GM20431 (cell line): Measurements from ENCODE around the gene C11orf58.

Experiments used
- in situ Hi-C: fragments of 300-500 bp; cut with MseI, MboI; formaldehyde crosslinking; loops from one replicate; pipeline ENCODE4 v1.15.0; 2020; ENCODE audit warnings: low sequenced_read_pairs; ENCODE audit not compliant: unreplicated experiment

Gene C11orf58

DNA sequence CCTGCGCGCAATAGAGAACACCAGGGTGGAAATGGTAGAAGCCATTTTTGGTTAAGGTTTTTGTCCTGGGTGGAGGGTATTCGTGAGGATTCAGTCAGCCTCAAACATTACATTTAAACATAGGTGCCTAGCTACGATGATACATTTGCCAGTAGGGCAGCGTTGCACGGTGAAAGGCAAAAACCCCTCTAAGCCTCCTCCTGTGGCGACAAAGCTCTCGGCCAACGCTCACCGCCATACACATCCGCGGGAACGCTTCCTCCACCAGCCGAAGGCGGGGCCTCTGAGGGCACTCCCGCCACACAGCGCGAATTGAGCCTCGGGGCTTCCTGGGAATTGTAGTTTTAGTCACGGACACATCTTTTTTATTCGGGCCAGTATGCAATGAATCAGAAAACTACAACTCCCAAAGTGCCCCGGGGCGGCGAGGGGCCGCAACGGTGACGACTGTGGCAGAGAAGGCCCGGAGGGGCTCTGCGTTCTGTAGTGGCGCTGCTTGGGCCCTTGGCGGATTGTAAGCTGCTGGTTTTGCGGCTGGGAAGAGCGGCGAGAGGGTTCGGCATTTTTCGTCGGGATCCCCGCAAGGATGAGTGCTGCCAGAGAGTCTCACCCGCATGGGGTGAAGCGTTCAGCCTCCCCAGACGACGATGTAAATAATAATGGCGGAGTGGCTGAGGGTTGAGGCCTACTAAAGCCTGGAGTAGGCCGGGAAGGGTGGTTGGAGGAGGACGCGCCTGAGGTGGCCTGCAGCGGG is at the start of gene C11orf58:
Gene C11orf58 (plus strand): TSS at position 455 of the 754 bp plus-strand sequence. CDS start 132 bp downstream, at position 587.
- in situ Hi-C loops = no loop called here

DNA sequence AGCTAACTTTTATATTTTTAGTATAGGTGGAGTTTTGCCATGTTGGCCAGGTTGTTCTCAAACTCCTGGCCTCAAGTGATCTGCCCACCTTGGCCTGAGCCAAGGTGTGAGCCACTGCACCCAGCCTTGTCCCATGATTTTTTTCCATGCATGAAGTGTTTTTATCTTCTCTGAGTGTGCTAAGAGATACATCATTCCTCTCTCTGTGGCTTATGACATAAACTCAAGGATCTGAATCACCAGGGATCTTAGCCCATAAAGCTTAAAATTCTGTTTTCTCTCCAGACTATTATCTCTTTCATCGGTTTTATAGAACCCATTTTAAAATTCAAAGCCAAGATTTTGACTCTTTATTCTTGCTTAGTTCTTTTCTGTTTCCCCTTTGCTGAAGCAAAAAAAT is 48.4 kb upstream of the C11orf58 start:
- in situ Hi-C loops = no loop called here

DNA sequence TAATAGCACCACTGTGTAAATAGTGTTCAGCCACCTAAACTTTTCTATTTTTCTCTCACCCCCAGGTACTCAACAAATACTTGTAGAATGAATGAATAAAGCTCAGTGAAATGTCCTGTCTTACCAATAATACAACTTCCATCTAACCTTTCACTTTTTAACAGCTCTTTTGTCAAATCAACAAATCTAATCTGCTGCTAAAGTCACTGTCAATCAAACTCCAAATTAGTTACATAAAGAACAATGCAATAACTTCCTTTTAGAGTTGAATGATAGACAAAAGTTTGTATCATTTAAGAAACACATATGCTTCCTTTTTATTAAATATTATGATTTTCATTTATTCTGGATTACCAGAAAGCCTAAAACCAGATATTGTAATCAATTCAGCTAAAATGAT is 34.7 kb upstream of the C11orf58 start:
- in situ Hi-C loops = no loop called here

DNA sequence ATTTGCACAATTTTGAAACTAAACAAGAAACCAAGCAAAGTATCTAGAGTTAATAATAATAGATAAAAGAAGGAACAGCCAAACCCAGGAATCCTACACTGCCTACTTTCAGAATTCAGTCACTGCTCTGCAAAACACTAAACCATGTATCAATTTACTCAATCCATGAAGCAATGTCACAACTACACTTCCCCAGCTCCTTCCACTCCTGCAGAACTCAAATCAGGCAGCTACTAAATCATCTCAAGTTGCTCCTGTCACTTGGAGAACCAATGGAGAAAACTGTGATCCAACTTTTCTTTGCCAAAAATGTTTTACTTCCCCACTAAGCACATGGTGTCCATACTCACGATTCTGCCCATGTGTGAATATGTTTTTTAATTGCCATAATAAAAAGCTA is 24.9 kb upstream of the C11orf58 start:
- in situ Hi-C loops = no loop called here

DNA sequence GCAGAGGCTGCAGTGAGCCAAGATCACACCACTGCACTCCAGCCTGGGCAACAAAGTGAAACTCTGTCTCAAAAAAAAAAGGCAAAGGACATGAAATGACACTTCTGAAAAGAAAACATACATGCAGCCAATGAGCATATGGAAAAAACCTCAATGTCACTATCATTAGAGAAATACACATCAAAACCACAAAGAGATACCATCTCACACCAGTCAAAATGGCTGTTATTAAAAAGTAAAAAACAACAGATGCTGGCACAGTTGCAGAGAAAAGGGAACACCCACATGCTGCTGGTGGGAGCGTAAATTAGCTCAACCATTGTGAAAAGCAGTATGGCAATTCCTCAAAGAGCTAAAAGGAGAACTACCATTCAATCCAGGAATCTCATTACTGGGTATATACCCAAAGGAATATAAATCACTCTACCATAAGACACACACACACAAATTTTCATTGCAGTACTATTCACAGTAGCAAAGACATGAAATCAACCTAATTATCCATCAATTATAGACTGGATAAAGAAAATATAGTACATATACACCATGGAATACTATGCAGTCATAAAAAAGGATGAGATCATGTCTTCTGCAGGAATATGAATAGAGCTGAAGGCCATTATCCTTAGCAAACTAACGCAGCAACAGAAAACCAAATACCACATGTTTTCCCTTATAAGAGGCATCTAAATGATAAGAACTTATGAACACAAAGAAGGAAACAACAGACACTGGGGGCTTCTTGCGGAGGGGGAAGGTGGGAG is 15.7 kb upstream of the C11orf58 start:
- in situ Hi-C loops = no loop called here

DNA sequence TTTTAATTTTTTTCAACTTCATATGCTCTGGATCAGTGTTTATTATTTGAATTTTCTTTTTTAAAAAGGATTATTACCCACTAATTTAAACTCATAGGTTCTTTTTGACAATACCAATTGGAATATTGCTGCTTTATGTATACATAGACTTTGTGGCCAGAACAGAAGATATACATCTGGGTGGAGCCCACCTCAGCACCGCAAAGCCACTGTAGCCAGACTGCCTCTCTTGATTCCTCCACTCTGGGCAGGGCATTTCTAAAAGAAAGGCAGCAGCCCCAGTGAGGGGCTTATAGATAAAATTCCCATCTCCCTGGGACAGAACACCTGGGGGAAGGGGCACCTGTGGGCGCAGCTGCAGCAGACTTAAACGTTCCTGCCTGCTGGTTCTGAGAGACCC is 10.6 kb upstream of the C11orf58 start:
- in situ Hi-C loops = no loop called here

DNA sequence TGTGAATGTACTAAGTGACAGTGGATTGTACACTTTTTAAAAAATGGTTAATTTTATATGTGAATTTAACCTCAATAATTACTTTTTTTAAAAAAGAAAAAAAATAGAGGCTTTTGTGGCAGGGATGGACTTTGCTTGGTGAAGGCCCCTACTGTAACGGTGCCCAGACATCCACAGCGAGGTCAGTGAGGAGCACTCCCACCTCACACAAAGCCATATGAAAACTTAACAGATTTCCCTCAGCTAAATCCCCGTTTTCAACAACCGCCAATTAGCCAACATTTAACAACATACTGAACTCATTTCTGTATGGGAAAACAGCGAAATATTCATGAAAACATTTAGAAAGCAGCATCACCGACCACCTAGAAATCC is 642 bp upstream of the C11orf58 start:
- in situ Hi-C loops = no loop called here

DNA sequence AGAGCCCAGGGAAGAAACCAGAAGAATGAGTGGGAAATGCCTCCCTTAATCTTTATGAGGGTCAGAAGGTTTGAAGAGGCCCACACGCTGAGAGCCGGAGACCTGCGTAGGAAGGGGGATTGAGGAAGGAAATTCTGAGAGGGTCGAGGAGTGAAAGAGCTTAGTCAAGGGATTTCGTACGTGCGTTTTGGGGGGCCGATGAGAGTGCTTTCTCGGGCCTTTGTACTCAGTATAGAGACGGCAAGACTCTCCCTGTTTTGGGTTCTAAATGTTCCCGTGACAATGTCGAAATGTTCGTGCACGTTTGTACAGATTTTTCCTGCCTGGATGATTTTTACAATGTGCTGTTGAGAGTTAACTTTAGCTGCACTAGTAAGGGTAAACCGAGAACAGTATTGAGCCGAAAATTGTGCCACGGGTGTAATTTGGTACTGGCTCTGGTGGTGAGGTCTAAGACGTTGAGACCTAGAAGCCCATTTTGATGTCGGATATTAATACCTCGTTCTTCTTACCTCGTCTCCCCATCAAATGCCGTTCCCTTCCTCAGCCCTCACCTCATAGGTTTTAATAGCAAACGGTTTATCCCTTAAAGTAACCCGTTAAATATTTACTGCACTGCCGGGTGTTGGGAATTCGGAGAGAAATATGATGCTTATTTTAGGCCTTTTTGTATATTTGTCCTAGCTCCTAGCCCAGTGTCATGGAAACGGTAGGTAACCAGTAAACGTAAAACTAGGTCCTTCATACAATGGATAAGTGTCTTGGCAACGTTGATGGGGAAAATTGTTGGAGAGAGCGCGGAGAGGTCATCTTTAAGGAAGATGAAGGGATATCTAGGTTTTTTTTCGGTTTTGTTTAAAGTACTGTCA is 734 bp downstream of the C11orf58 start:
- in situ Hi-C loops = no loop called here

DNA sequence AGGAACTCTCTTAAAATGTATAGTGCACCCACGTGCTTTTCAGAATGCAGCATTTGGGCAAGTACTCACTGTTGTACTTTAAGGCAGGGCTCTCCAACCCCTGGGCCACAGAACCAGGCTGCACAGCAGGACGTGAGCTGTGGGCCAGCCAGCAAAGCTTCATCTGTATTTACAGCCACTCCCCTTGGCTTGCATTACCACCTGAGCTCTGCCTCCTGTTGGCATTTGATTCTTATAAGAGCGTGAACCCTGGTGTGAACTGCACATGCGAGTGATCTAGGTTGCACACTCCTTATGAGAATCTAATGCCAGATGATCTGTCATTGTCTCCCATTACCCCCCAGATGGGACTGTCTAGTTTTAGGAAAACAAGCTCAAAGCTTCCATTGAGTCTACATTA is 3.0 kb downstream of the C11orf58 start:
- in situ Hi-C loops = no loop called here

DNA sequence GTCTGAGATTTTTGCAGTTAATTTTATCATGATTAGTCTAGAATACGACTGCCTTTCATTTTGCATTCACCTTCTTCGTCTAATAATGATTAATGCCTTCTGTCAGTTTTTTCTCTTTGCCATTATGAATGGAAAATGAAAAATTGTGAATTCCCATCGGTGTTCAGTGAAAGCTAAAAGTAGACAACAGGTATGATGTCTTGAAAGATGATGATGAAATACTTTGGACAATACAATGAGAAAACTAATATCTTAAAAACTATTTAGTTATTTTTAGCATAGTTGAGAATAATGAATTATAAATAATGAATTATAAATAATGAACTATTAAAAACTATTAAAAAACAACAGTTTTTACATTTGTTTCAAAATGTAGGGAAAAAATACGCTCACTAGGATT is 5.0 kb downstream of the C11orf58 start:
- in situ Hi-C loops = no loop called here

DNA sequence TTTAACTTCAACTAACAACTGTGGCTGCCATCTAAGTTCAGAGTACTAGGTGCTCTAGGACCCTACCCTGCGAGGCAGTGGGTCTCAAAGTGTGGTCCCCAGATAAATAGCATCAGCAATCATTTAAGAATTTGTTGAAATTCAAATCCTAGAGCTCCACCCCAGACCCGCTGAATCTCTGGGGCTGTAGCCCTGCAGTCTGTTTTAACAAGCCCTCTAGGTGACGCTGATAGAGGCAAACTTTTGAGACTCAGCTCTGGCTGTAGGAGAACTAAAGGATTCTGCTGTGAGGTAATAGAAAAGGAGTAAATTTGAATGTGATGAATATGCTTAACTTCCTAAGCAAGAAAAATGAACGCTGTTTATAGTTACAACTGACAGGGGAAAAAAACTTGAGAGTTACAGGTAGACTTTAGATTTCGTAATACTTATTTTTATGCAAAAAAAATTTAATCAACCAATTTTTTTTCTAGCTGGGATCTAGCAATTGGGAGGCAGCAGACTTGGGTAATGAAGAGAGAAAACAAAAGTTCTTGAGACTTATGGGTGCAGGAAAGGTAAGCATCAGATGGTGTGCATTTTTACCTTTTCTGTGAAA is 5.8 kb downstream of the C11orf58 start:
- in situ Hi-C loops = no loop called here

DNA sequence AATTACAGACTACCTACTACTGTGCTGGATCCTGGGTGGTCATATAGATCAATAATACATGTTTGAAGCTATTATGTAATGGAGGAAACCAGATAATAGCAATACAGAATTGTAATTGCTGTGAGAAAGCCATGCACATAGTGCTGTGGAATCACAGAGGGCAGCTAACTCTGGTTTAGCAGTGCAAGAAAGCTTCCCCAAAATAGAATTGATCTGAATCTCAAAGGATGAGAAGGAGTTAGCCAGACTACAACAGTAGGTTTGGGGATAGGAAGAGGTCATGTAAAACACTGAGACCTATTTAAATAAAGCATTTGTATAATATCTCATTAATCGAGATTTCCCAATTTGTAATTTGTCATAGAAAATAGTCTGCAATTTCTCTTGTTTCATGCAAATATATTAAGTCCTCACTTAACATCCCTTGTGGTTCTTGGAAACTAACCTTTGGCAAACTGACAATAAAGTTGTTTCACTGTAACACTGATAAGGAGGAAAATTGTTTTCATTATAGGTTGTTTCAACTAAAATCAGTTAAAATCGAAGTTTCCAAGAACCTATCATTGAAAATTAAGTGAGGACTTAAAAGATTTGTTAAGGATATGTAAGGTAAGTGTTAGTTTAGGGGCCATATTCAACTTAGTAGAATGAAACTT is 7.6 kb downstream of the C11orf58 start:
- in situ Hi-C loops = no loop called here

DNA sequence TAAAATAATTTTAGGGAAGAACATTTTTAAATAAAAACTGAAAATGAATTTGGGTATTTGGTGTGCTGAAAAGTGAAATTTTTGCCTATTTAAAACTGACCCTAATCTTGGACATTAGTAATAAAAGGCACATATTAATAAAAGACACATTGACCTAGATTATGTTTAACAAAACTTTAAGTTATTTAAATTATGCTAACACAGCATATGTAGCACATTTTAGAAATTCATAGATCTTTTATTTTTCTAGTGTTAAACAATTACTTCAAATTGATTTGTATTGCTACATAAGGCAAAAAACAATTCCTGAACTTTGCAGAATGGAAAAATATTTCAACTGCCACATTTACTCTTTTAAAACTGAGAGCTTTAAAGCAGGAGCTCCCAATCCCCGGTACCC is 10.6 kb downstream of the C11orf58 start:
- in situ Hi-C loops = no loop called here

DNA sequence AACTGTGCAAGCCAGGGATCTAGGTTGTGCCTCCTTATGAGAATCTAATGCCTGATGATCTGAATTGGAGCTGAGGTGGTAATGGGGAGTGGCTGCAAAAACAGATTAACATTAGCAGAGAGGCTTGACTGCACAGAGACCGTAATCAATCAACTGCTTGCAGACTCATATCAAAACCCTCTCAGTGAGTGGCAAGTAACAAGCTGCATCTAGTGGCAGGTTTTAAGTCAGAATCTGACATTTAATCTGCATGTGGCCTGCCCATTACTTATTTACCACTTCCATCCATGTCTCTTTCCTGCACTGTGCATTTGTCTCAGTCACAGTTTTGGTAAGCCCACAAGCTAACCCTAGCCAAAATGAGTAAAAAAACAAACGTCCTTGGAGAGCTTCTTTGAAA is 11.2 kb downstream of the C11orf58 start:
- in situ Hi-C loops = no loop called here

DNA sequence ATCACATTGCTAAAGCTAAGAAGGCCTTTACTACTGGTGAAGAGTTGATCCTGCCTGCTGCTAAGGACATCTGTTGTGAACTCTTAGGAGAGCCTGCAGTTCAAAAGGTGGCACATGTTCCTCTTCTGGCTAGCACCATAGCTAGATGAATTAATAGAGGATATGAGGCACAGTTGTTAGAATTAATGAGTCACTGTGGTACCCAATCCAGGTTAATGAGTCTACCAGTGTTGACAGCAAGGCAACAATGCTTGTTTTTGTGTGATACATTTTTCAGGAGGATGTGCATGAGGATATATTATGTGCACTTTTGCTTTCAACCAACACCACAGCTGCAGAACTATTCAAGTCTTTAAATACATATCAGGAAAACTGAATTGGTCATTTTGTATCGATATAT is 12.0 kb downstream of the C11orf58 start:
- in situ Hi-C loops = no loop called here

DNA sequence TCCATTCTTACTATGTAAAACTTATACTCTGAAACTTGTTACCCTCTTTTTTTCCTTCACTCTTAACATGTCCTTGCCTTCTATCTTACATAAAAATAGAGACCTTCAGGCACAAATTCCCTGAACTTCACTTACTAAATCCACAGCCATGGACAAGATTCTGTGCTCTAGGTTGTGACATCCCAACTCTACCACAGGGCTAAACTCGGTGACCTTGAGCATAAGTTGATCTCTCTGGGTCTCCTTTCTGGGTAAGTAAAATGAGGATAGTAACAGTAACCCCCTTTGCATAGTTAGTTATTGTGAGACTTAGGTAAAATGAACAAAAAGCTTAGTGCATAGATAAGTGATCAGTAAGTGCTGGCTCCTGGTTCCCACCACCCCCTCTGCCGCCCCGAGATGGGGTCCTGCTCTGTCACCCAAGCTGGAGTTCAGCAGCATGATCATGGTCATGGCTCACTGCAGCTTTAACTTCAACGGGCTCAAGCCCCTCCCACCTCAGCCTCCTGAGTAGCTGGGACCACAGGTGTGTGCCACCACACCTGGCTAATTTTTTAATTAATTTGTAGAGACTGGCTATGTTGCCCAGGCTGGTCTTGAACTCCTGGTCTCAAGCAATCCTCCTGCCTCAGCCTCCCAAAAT is 20.1 kb downstream of the C11orf58 start:
- in situ Hi-C loops = no loop called here

DNA sequence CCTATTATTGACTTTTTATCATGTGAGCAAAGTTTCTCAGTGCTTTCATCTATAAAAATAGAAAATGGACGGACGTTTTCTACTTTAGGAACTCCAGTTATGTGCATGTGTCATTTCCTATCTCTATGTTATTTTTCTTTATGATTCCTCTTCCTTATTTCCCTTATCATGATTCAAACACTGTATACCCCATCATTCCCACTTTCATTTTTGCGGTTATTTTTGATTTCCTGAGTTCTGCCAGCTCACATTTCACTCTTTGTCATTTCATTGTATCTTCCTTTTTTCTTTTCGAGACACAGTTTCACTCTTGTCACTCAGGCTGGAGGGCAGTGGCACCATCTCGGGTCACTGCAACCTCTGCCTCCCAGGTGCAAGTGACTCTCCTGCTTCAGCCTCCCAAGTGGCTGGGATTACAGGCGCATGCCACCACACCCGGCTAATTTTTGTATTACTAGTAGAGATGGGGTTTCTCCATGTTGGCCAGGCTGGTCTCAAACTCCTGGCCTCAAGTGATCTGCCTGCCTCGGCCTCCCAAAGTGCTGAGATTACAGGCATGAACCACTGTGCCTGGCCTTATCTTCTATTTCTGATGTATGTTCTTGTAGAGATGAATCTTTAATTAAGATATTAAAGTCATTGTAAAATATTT is 21.5 kb downstream of the C11orf58 start:
- in situ Hi-C loops = no loop called here

DNA sequence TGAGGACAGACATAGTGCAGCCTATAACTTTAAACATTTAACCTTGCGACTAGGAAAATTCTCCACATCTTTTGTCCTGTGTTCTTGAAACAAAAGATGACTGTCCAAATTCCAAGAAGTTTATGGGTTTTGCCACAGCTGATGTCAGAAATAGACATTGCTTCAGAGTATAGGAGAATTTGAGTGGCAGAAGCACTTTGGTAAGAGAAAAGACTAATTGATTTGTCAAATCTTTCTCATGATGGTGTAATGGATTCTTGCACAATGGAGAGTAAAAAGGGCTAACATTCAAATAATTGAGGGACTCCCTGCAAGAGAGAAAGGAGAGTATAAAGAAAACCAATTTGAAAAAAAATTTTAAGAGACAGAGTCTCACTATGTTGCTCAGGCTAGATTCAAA is 25.3 kb downstream of the C11orf58 start:
- in situ Hi-C loops = no loop called here

DNA sequence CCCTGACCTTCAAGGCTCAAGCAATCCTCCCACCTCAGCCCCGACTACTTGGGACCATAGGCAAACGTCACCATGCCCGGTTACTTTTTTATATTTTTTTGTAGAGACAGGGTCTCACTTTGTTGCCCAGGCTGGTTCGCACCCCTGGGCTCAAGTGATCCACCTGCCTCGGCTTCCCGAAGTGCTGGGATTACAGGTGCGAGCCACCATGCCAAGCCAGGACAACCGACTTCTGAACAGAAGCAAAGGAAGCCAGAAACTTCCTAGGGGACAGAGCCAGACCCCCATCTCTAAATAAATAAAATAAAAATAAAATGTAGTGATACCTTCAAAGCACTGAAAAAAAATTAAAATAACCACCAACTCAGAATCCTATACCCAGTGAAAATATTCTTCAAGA is 26.4 kb downstream of the C11orf58 start:
- in situ Hi-C loops = no loop called here
